ENCODE data around the gene TSPO2. TPM values are rescaled to one million over a fixed set of nuclear protein-coding genes. Genes with fewer than 3 reads are reported as not detected.

The TSPO2 gene
- total and polyA plus RNA-seq, 3 donors from 2014 or later = not detected

DNA sequence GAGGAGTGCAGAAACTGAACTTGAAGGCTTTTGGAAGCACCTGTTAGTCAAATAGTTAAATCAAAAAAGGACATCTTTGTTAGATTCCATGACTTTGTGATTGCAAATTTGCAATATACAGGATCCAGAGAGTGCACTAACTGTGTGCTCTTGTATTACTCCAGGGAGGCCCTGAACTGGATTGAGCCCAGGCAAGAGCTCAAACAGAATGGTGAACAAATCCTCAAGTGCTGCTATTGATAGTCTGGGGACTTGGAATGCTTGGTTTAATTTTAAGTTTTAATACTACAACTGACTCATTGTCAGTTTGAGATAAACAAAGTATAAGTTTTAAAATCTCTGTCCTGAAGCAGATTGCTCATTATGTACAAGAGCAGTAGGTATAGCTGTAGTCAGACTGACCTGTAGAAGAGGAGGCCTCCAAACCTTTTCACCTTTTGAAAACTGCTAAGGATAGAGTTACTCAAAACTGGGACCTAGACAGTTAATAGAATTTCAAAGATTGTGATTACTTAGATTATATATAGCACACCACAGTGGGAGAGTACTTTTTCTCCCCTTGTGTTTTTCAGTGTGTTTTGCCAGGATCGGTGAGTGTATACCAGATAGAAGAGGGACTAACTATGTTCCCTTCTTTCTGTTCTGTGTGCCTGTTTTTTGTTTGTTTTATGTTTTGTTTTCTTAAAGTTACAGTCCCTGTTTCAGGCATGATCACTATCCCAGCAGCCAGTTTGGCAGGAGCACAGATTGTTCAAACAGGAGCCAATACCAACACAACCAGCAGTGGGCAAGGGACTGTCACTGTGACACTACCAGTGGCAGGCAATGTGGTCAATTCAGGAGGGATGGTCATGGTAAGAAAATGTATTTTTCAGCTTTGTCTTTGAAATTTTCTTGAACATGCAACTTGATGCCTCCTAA lies 48.8 kb downstream of the TSPO2 start:
- Histone ChIP-seq H3K4me3 (no peak overlapping the region), H3K27ac (no peak overlapping the region), H3K27me3 (no peaks in the 10 kb centered on the region), H3K36me3 (ENCODE audit: low read depth, missing control alignments) (no peaks in the 10 kb centered on the region), H3K9me3 (no peaks in the 10 kb centered on the region), H3K4me1 (no peaks in the 10 kb centered on the region)
- intact Hi-C loops (cut with DNase I; ENCODE audit: low total_unique reads) = no loop called here
- WGBS, 2 donors = 52 to 59% methylated on average over 1 of the region's 1 CpG
- DNase-seq = no peak
- TF ChIP-seq POLR2A (IDR thresholded peaks at IDR 0.05) = no peak

DNA sequence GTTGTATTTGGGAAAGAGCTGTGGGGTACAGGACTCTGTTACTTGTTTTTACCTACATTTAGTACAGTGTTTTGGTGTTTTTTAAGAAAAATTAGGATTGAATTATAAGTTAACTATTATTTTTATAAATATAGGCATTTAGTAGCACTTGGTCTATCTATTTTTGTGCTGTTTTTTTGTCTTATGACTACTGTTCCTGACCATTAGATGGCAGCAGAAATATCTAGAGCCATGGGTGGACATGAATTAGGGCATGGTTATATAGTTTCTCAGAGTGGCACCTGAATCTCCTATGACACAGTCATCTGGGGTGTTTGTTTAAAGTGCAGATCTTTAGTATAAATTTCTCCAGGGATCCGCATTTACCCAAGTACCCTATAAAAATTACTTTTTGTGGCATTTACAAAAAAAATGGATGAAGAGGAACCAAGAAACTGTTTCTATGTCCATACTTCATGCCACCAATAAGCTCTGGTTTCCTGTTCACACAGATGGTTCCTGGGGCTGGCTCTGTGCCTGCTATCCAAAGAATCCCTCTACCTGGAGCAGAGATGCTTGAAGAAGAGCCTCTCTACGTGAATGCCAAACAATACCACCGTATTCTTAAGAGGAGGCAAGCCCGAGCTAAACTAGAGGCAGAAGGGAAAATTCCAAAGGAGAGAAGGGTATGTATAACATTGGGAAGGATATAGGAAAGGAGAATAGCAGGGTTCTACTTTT lies 50.3 kb downstream of the TSPO2 start:
- H3K4me1 ChIP-seq = peaks cover under 1% of the 10 kb centered on the region
- H3K27ac ChIP-seq = no peak overlapping the region
- DNase-seq = no peak
- H3K9me3 ChIP-seq = no peaks in the 10 kb centered on the region
- no peaks in the 10 kb centered on the region for H3K27me3 ChIP-seq
- TF ChIP-seq, protein P1, sequence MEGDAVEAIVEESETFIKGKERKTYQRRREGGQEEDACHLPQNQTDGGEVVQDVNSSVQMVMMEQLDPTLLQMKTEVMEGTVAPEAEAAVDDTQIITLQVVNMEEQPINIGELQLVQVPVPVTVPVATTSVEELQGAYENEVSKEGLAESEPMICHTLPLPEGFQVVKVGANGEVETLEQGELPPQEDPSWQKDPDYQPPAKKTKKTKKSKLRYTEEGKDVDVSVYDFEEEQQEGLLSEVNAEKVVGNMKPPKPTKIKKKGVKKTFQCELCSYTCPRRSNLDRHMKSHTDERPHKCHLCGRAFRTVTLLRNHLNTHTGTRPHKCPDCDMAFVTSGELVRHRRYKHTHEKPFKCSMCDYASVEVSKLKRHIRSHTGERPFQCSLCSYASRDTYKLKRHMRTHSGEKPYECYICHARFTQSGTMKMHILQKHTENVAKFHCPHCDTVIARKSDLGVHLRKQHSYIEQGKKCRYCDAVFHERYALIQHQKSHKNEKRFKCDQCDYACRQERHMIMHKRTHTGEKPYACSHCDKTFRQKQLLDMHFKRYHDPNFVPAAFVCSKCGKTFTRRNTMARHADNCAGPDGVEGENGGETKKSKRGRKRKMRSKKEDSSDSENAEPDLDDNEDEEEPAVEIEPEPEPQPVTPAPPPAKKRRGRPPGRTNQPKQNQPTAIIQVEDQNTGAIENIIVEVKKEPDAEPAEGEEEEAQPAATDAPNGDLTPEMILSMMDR (IDR thresholded peaks at IDR 0.05) = peak in 1 of 3 experiments; percentile 22
- no peak for TF ChIP-seq POLR2A (IDR thresholded peaks at IDR 0.05)
- no peak overlapping the region for H3K4me3 ChIP-seq
- intact Hi-C loops (cut with DNase I; ENCODE audit: low total_unique reads) = no loop called here
- no peaks in the 10 kb centered on the region for H3K36me3 ChIP-seq (ENCODE audit: low read depth, missing control alignments)
- WGBS, 2 donors = 92 to 97% methylated on average over 4 of the region's 4 CpGs

DNA sequence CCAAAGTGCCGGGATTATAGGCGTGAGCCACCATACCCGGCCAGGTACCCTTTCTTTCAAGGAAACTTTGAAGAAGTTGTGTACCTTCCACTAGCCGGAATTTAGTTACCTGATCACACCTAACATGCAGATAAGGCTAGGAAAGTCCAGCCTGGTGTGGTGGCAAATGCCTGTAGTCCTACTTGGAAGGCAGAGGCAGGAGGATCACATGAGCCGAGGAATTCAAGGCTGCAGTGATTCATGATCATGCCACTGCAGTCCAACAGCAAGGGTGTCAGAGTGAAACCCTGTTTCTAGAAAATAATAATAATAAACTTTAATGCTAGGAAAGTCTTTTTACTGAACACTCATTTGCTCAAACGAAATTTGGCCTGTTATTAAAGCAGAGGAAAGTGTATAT lies 51.5 kb downstream of the TSPO2 start:
- intact Hi-C loops (cut with DNase I; ENCODE audit: low total_unique reads) = no loop called here
- DNase-seq = no peak
- 93% methylated on average over 6 of the region's 6 CpGs for WGBS, 2 donors
- Histone ChIP-seq H3K4me3 (no peak overlapping the region), H3K27ac (no peak overlapping the region), H3K4me1 (peaks cover 12% of the 10 kb centered on the region), H3K27me3 (no peaks in the 10 kb centered on the region), H3K9me3 (no peaks in the 10 kb centered on the region), H3K36me3 (ENCODE audit: low read depth, missing control alignments) (no peaks in the 10 kb centered on the region)
- TF ChIP-seq POLR2A (IDR thresholded peaks at IDR 0.05) = no peak

Other genes starting within 250 kb of the TSPO2 start
- 1 to 10 TPM; 2.0 to 3.2 TPM for gene UNC5CL, start 3.2 kb upstream of the TSPO2 start, total RNA-seq
- 3.1 TPM for gene UNC5CL, start 3.2 kb upstream of the TSPO2 start, polyA plus RNA-seq (ENCODE audit: insufficient read depth, low read depth, low replicate concordance)
- 1 to 10 TPM in 1 of 2 donors, under 1 TPM in 1; 0.87 to 1.2 TPM for gene APOBEC2, start 10.7 kb downstream of the TSPO2 start, total RNA-seq
- 8.5 TPM for gene APOBEC2, start 10.7 kb downstream of the TSPO2 start, polyA plus RNA-seq (ENCODE audit: insufficient read depth, low read depth, low replicate concordance)
- gene OARD1, start 29.9 kb downstream of the TSPO2 start, total RNA-seq = 10 to 100 TPM; 47.6 to 55.8 TPM
- gene OARD1, start 29.9 kb downstream of the TSPO2 start, polyA plus RNA-seq (ENCODE audit: insufficient read depth, low read depth, low replicate concordance) = 90.8 TPM
- 10 to 100 TPM; 70.6 to 82.0 TPM for gene NFYA, start 30.5 kb downstream of the TSPO2 start, total RNA-seq
- gene NFYA, start 30.5 kb downstream of the TSPO2 start, polyA plus RNA-seq (ENCODE audit: insufficient read depth, low read depth, low replicate concordance) = 87.7 TPM
- not detected for gene TREML1, start 111.9 kb downstream of the TSPO2 start, total RNA-seq
- gene TREML1, start 111.9 kb downstream of the TSPO2 start, polyA plus RNA-seq (ENCODE audit: insufficient read depth, low read depth, low replicate concordance) = not detected
- gene TREM2, start 120.6 kb downstream of the TSPO2 start, total RNA-seq = 1 to 10 TPM in 1 of 2 donors, under 1 TPM in 1; 0.63 to 2.2 TPM
- 2.8 TPM for gene TREM2, start 120.6 kb downstream of the TSPO2 start, polyA plus RNA-seq (ENCODE audit: insufficient read depth, low read depth, low replicate concordance)
- 1 to 10 TPM; 1.1 to 1.8 TPM for gene TREML2, start 158.7 kb downstream of the TSPO2 start, total RNA-seq
- 5.8 TPM for gene TREML2, start 158.7 kb downstream of the TSPO2 start, polyA plus RNA-seq (ENCODE audit: insufficient read depth, low read depth, low replicate concordance)
- not detected for gene TREML4, start 185.9 kb downstream of the TSPO2 start, total RNA-seq
- gene TREML4, start 185.9 kb downstream of the TSPO2 start, polyA plus RNA-seq (ENCODE audit: insufficient read depth, low read depth, low replicate concordance) = not detected
- gene TREM1, start 244.2 kb downstream of the TSPO2 start, total RNA-seq = under 1 TPM; 0.16 to 0.93 TPM
- gene TREM1, start 244.2 kb downstream of the TSPO2 start, polyA plus RNA-seq (ENCODE audit: insufficient read depth, low read depth, low replicate concordance) = 1.4 TPM

Measured in testis (tissue), 3 donors.